Ectodermal cell (in vitro differentiated cells): ENCODE results near the gene SRPX. TPM values are rescaled to one million over a fixed set of nuclear protein-coding genes. Genes with fewer than 3 reads are reported as not detected.

Source experiments
- H3K27ac ChIP-seq: 2 replicates; pipeline ENCODE4 v1.7.0; 2013; ENCODE audit warnings: mild to moderate bottlenecking, low read depth, low read length; ENCODE audit not compliant: insufficient read depth, poor library complexity, severe bottlenecking
- H3K27me3 ChIP-seq: 2 replicates; pipeline ENCODE4 v1.7.0; 2013; ENCODE audit warnings: mild to moderate bottlenecking, low read length; ENCODE audit not compliant: insufficient read depth, control insufficient read depth, poor library complexity, severe bottlenecking
- H3K36me3 ChIP-seq: one replicate; pipeline ENCODE4 v1.7.0; 2013; ENCODE audit warnings: low read length; ENCODE audit not compliant: control insufficient read depth, insufficient read depth
- H3K4me1 ChIP-seq: one replicate; pipeline ENCODE4 v1.7.0; 2013; ENCODE audit warnings: low read length; ENCODE audit not compliant: control insufficient read depth, insufficient read depth
- H3K4me3 ChIP-seq: 2 replicates; pipeline ENCODE4 v1.7.0; 2013; ENCODE audit warnings: low read depth, low read length, control low read depth; ENCODE audit not compliant: insufficient read depth
- H3K9me3 ChIP-seq: 2 replicates; pipeline ENCODE4 v1.7.0; 2013; ENCODE audit warnings: mild to moderate bottlenecking, low read length, moderate library complexity; ENCODE audit not compliant: control insufficient read depth
- WGBS, 2 experiments: methylation state at CpG; one replicate each; pipeline ENCODE4 v1.1.7; 2013; ENCODE audit warnings: missing lambda C conversion rate in 2 of 2; 5-methylcytosine and 5-hydroxymethylcytosine counted together
- polyA plus RNA-seq, 4 experiments: library from polyadenylated mRNA; stranded (reverse); fragments of 50-300 nt; gene quantifications; one replicate each; pipeline ENCODE4 v1.2.3, GENCODE V29; 2013

SRPX gene, protein sequence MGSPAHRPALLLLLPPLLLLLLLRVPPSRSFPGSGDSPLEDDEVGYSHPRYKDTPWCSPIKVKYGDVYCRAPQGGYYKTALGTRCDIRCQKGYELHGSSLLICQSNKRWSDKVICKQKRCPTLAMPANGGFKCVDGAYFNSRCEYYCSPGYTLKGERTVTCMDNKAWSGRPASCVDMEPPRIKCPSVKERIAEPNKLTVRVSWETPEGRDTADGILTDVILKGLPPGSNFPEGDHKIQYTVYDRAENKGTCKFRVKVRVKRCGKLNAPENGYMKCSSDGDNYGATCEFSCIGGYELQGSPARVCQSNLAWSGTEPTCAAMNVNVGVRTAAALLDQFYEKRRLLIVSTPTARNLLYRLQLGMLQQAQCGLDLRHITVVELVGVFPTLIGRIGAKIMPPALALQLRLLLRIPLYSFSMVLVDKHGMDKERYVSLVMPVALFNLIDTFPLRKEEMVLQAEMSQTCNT
- polyA plus RNA-seq (2013, experiment 1 of 4), result 6.9 TPM
- polyA plus RNA-seq (2013, experiment 2 of 4), result 6.9 TPM
- 8.2 TPM for polyA plus RNA-seq (2013, experiment 3 of 4)
- 8.2 TPM for polyA plus RNA-seq (2013, experiment 4 of 4)

DNA sequence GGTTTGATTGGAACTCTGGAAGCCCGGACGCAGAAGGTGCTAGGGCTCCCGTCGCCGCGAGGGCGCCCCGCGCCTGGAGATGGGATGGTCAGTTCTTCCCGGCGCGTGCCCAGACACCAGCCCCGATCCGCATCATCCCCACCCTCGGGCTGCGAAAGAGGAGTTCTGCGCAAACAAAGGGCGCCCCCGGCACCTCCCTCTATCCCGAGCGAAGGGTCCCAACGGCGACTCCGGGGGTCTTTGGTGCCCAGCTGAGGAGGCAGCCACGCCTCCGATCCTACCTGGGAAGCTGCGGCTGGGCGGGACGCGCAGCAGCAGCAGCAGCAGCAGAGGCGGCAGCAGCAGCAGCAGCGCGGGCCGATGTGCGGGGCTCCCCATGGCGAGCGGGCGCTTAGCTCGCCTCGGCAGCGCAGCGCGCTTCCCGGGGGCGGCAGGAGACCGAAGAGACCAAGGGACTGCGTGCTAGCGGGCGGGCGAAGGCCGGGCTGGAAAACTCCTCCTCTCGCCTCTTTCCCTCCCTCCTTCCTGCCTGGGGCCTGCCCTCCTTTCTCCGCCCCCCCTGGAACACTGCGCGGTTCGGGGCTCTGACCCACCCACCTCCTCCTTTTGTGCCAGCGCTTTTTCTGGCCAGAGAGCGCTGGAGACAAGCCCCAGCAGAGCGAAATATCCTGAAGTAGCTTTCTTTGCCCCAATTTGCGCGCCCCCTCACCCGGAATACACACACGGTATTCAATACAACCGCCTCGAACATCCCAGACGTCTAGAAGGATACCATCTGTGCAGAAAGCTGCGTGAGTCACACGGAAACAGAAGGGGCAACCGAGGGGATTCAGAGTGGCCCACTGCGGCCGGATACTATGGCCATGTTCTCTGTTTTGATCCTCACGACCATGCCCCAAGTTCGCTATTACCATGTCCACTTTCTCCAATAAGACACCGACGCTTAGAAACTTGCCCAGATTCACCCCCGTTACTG, at the start of gene SRPX:
TSS of gene SRPX (minus strand) at position 457 of the 976 bp plus-strand sequence. CDS start at position 378, 79 bp downstream.
- no peak within 1 kb of the TSS for H3K27ac ChIP-seq
- H3K4me3 ChIP-seq, result peak within 1 kb of the TSS; percentile 43
- H3K9me3 ChIP-seq, result no peaks in the 10 kb centered on the region
- H3K36me3 ChIP-seq, result no peaks in the 10 kb centered on the region
- H3K4me1 ChIP-seq, result no peaks in the 10 kb centered on the region
- WGBS, 2 experiments, result 5 to 6% methylated on average over 76 of the region's 76 CpGs
- peaks cover 41% of the 10 kb centered on the region for H3K27me3 ChIP-seq

DNA sequence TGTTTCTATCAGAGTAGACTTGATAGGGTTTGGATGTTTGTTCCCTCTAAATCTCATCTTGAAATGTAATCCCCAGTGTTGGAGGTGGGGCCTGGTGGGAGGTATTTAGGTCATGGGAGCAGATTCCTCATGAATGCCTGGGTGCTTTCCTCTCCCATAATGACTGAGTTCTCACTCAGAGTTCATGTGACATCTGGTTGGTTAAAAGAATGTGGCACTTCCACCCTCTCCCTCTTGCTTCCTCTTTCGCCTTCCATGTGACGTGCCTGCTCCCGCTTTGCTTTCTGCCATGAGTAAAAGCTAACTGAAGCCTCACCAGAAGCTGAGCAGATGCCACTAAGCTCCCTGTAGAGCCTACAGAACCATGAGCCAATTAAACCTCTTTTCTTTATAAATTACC, 47.3 kb upstream of the SRPX start:
- Histone ChIP-seq H3K9me3 (no peaks in the 10 kb centered on the region), H3K4me1 (no peaks in the 10 kb centered on the region), H3K27me3 (no peaks in the 10 kb centered on the region), H3K27ac (no peak overlapping the region), H3K4me3 (no peak overlapping the region), H3K36me3 (no peaks in the 10 kb centered on the region)
- 81 to 89% methylated on average over 3 of the region's 3 CpGs for WGBS, 2 experiments

DNA sequence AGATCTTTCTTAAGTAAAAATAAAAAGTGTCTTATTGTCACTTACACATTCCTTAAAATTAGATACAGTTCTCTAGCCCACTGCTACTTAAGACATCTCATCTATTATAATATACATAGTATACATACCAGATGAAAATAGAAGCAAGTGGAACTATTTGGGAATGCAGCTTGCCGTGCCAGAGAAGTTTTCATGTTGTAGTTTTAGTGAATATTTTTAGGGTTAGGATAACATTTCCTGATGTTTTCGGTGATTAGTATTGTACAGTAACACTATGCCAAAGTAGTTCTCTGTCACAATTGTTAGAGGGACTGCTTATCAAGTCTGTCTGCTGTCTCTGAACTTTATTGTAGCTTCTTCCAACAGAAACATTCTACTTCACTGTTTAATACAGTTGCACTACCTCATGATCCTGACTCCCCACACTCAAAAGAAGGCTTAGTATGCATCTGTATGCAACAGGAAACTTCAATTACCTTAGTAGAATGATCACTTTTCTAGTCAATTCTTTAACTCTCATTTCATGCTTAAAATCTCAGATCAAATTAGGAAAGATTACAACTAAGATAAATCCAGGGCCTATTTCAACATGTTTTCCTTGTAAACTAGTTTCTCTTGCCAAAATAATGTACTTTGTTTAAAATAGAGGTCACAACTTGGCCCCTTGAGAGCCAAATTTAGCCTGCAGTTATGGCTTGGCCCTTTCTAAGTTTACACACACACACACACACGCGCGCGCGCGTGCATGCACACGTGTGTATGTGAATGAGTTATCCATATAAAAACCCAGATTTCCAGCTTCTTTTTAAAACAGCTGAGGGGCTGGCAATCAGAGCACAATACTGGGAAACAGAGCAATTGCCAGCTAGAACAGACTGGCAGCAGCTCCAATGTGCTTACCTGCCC, 42.3 kb upstream of the SRPX start:
- H3K36me3 ChIP-seq, result no peaks in the 10 kb centered on the region
- no peak overlapping the region for H3K4me3 ChIP-seq
- H3K27me3 ChIP-seq, result no peaks in the 10 kb centered on the region
- WGBS, 2 experiments, result 95 to 97% methylated on average over 4 to 9 of the region's 9 CpGs
- H3K9me3 ChIP-seq, result no peaks in the 10 kb centered on the region
- no peak overlapping the region for H3K27ac ChIP-seq
- no peaks in the 10 kb centered on the region for H3K4me1 ChIP-seq

DNA sequence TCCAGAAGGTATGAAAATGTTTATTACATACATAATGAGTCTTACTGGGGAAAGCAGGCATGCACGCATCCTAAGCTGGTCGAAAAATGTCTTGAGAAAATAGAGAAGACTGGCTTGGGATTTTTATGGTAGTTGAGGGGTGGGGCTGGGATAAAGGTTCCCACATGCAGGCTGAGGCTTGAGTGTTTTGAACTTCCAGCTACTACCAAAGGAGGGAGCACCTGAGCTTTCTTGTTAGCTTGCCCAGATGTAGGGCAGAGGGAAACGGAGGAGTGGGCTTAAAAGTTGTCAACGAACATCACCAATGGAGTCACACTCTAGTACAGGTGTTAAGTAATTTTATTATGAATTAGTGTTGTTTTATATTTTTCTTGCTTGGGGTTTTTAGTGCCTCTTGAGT, 39.6 kb upstream of the SRPX start:
- no peak overlapping the region for H3K27ac ChIP-seq
- no peaks in the 10 kb centered on the region for H3K4me1 ChIP-seq
- H3K27me3 ChIP-seq, result no peaks in the 10 kb centered on the region
- no peak overlapping the region for H3K4me3 ChIP-seq
- 14 to 28% methylated on average over 4 of the region's 4 CpGs for WGBS, 2 experiments
- no peaks in the 10 kb centered on the region for H3K36me3 ChIP-seq
- no peaks in the 10 kb centered on the region for H3K9me3 ChIP-seq

DNA sequence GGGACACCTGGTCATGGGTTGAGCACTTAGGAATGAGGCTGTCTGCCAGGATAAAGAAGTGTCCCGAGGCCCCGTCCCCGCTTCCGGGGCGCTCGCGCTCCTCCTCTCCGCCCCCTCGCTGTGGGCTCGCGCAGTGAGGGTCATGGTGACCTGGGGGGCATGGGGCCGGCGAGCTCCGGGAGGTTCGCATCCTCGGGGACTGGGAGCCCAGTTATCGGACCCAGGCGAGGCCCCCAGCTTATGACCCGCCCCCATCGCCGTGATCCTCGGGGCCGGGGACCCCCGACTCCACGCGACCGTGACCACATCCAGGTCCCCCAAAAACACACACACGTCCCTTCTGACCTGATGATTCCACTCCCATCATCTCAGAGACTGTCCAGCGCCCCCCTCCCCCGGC, 35.3 kb upstream of the SRPX start:
- Histone ChIP-seq H3K27me3 (no peaks in the 10 kb centered on the region), H3K4me3 (no peak overlapping the region), H3K9me3 (no peaks in the 10 kb centered on the region), H3K36me3 (no peaks in the 10 kb centered on the region), H3K27ac (no peak overlapping the region), H3K4me1 (no peaks in the 10 kb centered on the region)
- WGBS, 2 experiments, result 94 to 96% methylated on average over 29 to 30 of the region's 30 CpGs

DNA sequence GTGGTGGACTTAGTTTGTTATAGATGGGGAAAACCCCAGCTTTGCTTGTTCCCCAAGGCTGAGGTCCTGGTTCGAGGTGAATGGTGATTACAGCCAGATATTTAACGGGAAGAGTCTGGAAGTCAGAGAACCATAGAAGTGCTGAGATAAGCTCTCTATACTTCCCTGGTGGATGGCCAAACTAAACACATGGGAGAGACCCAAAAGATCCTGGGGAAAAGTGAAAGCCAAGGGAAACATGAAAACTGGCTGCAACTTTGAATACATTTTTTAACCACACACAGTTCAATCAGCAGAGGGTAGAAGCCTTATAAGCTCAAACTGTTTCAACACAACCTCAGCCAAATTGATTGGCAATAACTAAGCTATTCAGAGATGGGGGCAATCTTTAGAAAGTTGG, 29.3 kb upstream of the SRPX start:
- no peaks in the 10 kb centered on the region for H3K9me3 ChIP-seq
- H3K27ac ChIP-seq, result no peak overlapping the region
- H3K36me3 ChIP-seq, result no peaks in the 10 kb centered on the region
- H3K4me3 ChIP-seq, result no peak overlapping the region
- H3K4me1 ChIP-seq, result no peaks in the 10 kb centered on the region
- H3K27me3 ChIP-seq, result no peaks in the 10 kb centered on the region
- WGBS, 2 experiments, result 89 to 98% methylated on average over 2 of the region's 2 CpGs

DNA sequence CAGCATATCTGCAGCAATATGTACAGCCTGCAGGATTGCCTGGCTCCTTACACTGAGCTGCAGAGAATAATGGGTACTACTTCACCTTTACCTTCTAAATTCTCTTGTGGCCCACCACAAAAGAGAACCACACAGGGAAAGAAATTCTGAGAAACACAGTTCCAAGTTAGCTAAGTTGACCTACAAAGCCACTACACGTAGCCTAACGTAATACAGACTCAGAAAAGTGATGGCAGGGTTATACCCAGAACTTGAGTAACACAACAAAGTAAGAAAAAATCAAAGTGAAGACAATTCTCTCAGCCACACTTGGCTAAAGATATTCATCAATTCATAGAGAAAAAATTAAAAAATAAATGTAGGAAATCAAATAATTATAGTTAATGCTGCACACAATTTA, 26.4 kb upstream of the SRPX start:
- Histone ChIP-seq H3K36me3 (no peaks in the 10 kb centered on the region), H3K9me3 (no peaks in the 10 kb centered on the region), H3K4me1 (no peaks in the 10 kb centered on the region), H3K27me3 (no peaks in the 10 kb centered on the region), H3K4me3 (no peak overlapping the region), H3K27ac (no peak overlapping the region)
- 100% methylated on average over 1 to 2 of the region's 2 CpGs for WGBS, 2 experiments

DNA sequence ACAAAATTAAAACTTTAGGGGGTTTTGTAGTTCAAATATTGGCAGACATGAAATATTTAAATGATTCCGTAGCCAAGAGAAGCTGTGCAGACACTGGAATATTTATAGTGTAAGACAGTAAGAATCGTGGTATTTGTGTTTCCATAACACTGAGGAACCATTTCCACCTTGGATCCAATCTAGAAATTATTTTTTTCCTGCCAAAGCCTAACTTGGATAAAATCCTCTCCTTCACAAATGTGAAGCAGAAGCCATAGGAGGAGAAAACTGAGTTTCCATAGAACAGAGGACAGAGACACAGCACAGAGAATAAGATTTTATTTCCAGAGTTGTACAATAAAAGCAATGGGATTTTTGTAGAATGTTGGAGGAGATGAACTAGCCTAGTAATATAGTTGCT, 19.9 kb upstream of the SRPX start:
- Histone ChIP-seq H3K4me1 (no peaks in the 10 kb centered on the region), H3K4me3 (no peak overlapping the region), H3K9me3 (no peaks in the 10 kb centered on the region), H3K36me3 (no peaks in the 10 kb centered on the region), H3K27ac (no peak overlapping the region), H3K27me3 (no peaks in the 10 kb centered on the region)
- WGBS, 2 experiments, result 100% methylated on average over 1 to 2 of the region's 2 CpGs

DNA sequence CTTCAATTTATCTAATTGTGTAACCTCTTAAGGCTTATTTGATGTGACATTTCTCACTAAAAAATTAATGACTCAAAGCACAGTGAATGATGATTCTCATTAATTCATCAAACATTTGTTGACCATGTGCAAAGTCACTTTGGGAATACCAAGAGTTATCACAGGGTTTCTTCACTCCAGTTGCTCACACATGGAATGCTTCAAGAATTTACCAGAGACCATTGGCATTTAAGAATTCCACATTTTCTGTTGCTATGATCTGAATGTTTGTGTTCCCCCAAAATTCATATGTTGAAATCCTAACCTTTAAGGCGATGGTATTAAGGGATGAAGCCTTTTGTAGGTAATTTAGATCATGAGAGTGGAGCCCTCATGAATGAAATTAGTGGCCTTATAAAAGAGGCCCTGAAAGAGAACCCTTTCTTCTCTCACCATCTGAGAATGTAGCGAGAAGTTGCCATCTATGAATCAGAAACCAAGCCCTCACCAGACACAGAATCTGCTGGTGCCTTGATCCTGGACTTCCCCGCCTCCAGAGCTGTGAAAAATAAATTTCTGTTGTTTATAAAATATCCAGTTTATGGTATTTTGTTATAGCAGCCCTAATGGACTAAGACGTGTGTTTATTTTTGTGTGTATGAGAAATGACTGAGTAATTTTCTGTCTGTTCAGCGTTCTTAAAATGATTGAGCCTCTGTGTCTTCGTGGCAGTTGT, 16.4 kb upstream of the SRPX start:
- 93 to 96% methylated on average over 5 to 6 of the region's 6 CpGs for WGBS, 2 experiments
- Histone ChIP-seq H3K9me3 (no peaks in the 10 kb centered on the region), H3K4me3 (no peak overlapping the region), H3K27me3 (no peaks in the 10 kb centered on the region), H3K36me3 (no peaks in the 10 kb centered on the region), H3K27ac (no peak overlapping the region), H3K4me1 (no peaks in the 10 kb centered on the region)
